Cardiac muscle cell (in vitro differentiated cells and primary cell): Measurements from ENCODE around the gene MOB2. TPM values are rescaled to one million over a fixed set of nuclear protein-coding genes. Genes with fewer than 3 reads are reported as not detected.

Source experiments
- DNase-seq, 2 donors: peaks; one replicate each; pipeline versions ENCODE4 v3.0.0 to v3.0.0-alpha.2; 2010 to 2017; ENCODE audit warnings: low read depth in 1 of 2, low spot score in 1 of 2
- H3K27ac ChIP-seq: fragments of 200-600 bp; sonication (generic); 2 replicates; pipeline ENCODE4 v1.5.1; 2016
- H3K27me3 ChIP-seq: fragments of 200-600 bp; sonication (generic); 2 replicates; pipeline ENCODE4 v1.6.0; 2016; ENCODE audit warnings: control low read depth
- H3K36me3 ChIP-seq: fragments of 200-600 bp; sonication (generic); 2 replicates; pipeline ENCODE4 v1.5.1; 2016; ENCODE audit warnings: control low read depth
- H3K4me1 ChIP-seq: fragments of 200-600 bp; sonication (generic); 2 replicates; pipeline ENCODE4 v1.8.1; 2017; ENCODE audit warnings: low read depth, mild to moderate bottlenecking, mixed run types
- H3K4me3 ChIP-seq: fragments of 200-600 bp; sonication (generic); 2 replicates; pipeline ENCODE4 v1.5.1; 2016; ENCODE audit warnings: mild to moderate bottlenecking
- H3K9me3 ChIP-seq: fragments of 200-600 bp; sonication (generic); 2 replicates; pipeline ENCODE4 v1.5.1; 2017; ENCODE audit warnings: low read depth, mild to moderate bottlenecking, control low read depth
- polyA plus RNA-seq: library from polyadenylated mRNA; unstranded; fragments of >200 nt; fragmentation: Nextera tagmentation; extraction: Ambion mirVana; gene quantifications from 2 replicates; pipeline ENCODE4 v1.2.1, GENCODE V29; 2016
- total RNA-seq: library from RNA; depleted of rRNA; stranded (reverse); fragments of >200 nt; gene quantifications from 2 replicates; pipeline ENCODE4 v1.2.3, GENCODE V29; 2016
- TF ChIP-seq, protein P1 (sequence below): IDR thresholded peaks from 2 replicates; pipeline ENCODE4 v1.5.1; 2012; ENCODE audit warnings: low read depth, mild to moderate bottlenecking, low read length

Gene MOB2
- total and polyA plus RNA-seq, 2 experiments from 2014 or later = 31.1 to 52.0 TPM

DNA sequence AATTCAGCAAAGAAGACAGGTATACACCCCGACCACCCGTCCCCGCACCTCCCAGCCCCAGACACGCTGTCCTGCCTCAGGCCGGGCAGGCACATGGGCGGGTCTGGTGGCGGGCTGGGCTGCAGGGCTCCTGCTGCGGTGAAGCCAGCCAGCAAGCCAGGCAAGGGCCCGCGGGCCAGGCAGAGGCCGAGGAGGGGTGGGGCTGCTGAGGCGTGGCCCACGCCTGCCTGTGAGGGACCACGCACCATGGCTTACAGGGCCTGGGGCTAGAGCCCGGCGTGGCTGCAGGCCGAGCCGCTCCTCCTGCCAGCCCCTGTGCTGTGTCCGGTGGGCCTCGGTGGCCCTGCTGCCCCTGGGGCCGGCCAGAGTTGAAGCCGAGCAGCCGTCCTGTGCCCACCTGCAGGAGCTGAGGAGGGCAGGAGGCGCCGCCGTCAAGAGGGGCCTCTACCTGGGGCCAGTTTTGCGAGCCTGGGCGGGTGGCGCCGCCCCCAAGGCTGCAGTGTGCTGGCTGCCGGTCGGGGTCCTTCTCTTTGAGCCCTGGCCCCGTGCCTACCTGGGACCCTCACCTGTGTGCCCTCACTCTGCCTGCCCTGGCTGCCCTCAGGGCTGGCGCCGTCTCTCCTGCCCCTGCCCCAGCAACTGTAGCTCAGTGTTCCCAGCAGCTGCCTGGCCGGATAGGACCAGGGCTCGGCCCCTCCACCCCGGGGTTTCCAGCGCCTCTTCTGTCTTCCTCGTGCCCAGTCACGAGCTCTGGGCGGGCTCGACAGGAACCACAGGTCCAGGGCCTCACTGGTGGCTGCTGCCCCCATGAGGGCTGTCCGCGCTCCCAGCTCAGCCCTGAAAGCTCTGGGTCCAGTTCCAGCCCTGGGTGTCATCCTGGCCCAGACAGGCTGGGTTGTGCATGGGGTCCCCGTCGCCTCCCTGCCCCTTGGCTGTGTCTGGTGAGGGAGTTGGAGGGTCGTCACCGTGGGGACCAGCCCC is 38.4 kb downstream of the MOB2 start:
- TF ChIP-seq, protein P1, sequence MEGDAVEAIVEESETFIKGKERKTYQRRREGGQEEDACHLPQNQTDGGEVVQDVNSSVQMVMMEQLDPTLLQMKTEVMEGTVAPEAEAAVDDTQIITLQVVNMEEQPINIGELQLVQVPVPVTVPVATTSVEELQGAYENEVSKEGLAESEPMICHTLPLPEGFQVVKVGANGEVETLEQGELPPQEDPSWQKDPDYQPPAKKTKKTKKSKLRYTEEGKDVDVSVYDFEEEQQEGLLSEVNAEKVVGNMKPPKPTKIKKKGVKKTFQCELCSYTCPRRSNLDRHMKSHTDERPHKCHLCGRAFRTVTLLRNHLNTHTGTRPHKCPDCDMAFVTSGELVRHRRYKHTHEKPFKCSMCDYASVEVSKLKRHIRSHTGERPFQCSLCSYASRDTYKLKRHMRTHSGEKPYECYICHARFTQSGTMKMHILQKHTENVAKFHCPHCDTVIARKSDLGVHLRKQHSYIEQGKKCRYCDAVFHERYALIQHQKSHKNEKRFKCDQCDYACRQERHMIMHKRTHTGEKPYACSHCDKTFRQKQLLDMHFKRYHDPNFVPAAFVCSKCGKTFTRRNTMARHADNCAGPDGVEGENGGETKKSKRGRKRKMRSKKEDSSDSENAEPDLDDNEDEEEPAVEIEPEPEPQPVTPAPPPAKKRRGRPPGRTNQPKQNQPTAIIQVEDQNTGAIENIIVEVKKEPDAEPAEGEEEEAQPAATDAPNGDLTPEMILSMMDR = no peak
- Histone ChIP-seq H3K9me3 (no peaks in the 10 kb centered on the region), H3K27me3 (no peaks in the 10 kb centered on the region), H3K4me1 (peaks cover 4% of the 10 kb centered on the region), H3K4me3 (no peak overlapping the region), H3K36me3 (no peaks in the 10 kb centered on the region), H3K27ac (no peak overlapping the region)
- no peak for DNase-seq

DNA sequence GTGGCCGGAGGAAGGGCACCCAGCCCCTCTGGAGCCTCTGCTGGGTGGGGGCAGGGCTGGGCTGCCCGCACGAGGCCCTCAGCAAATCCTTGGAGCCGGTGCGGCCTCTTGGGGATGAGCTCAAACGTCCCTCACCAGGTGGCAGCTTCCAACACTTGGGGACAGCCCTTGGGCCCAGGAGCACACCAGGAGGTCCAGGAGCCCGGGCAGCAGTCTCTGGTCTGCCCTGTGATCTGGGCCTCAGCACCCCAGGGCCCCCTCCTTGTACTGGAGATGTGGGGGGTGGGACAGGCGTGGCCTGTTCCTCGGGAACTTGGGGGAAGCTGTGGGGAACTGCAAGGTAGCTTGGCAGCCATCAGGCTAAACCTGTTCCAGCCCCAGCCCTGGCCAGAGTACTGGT is 40.0 kb downstream of the MOB2 start:
- TF ChIP-seq, protein P1 = no peak
- H3K27me3 ChIP-seq = no peaks in the 10 kb centered on the region
- H3K9me3 ChIP-seq = no peaks in the 10 kb centered on the region

DNA sequence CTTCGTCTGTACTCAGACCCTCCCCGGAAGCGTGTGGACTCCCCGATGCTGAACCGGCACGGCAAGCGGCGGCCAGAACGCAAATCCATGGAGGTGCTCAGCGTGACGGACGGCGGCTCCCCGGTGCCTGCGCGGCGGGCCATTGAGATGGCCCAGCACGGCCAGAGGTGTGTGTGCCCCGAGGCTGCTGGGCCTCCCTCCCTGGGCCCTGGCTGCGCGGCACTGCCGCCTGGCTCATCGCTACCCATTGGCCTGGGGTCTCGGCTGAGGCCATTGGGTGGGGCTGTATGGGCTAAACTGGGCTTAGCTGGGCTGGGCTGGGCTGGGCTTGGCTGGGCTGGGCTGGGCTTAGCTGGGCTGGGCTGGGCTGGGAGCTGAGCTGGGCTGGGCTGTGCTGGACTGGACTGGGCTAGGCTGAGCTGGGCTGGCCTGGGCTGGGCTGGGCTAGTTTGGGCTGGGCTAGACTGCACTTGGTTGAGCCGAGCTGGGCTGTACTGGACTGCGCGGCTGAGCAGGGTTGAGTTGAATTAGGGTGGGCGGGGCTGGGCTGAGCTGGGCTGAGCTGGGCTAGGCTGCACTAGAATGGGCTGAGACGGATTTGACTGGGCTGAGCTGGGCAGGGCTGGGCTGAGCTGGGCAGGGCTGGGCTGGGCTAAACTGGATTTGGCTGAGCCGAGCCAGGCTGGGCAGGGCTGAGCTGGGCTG is 40.7 kb downstream of the MOB2 start:
- Histone ChIP-seq H3K27me3 (no peaks in the 10 kb centered on the region), H3K27ac (no peak overlapping the region), H3K4me1 (no peaks in the 10 kb centered on the region), H3K9me3 (no peaks in the 10 kb centered on the region), H3K36me3 (no peaks in the 10 kb centered on the region), H3K4me3 (no peak overlapping the region)
- DNase-seq = no peak
- TF ChIP-seq, protein P1 = no peak

More for the DNA sequence above, 40.0 kb downstream of the MOB2 start:
- Histone ChIP-seq H3K4me1 (no peaks in the 10 kb centered on the region), H3K36me3 (no peaks in the 10 kb centered on the region), H3K4me3 (no peak overlapping the region), H3K27ac (no peak overlapping the region)
- no peak for DNase-seq

DNA sequence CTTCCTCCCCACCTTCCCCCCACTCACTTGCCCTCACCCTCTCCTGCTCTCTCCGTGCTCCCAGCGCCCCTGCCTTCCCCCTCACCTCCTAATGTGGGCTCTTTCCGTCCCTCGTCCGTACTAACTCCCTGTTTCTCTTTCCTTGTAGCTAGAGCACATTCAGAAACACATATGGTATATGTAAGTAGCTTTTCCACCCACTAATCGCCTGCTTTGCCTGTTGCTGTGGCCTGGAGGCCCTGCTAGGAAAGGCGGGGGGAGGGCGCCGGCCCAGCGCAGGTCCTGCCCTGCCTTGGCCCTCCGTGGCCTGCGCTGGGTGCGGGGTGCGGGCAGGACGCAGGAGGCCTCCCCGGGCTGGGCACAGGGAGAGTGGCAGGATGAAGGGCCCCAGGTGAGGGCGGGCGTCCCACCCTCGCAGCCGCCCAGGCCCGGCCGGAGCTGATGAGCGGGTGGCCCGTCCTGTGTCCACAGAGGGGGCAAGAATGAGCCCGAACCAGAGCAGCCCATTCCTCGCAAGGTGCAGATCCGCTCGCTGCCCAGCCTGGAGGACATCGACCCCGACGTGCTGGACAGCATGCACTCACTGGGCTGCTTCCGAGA is 41.7 kb downstream of the MOB2 start:
- Histone ChIP-seq H3K27me3 (no peaks in the 10 kb centered on the region), H3K27ac (no peak overlapping the region), H3K4me1 (no peaks in the 10 kb centered on the region), H3K9me3 (no peaks in the 10 kb centered on the region), H3K4me3 (no peak overlapping the region), H3K36me3 (no peaks in the 10 kb centered on the region)
- TF ChIP-seq, protein P1 = no peak
- no peak for DNase-seq

DNA sequence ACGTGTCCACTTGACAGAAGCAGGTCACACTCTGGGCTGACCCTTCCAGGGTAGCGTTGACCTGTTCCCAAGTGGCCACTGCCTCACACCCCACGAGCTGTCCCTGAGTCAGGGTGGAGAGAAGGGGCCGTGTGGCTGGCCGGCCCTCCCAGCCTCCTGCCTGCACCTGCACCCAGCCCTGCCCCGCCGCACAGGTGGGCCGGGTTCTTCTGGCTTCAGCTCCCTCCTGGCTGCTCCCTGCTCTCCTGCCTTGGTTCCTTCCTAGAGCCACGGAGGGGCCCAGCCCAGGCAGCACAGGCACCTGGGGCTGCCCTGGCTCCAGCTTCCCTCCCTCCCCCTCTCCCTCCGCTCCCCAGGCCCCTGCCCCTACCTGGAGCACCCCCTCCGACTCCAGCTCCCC is 42.3 kb downstream of the MOB2 start:
- TF ChIP-seq, protein P1 = no peak
- no peak for DNase-seq
- Histone ChIP-seq H3K4me1 (no peaks in the 10 kb centered on the region), H3K36me3 (no peaks in the 10 kb centered on the region), H3K4me3 (no peak overlapping the region), H3K27me3 (no peaks in the 10 kb centered on the region), H3K27ac (no peak overlapping the region), H3K9me3 (no peaks in the 10 kb centered on the region)
